SK-N-MC (cell line): ENCODE results near the gene KLK6.

Experiments used
- EZH2 ChIP-seq: fragments of 200-600 bp; sonication (generic); IDR thresholded peaks from one replicate; pipeline ENCODE4 v1.6.1; 2017; ENCODE audit warnings: antibody characterized with exemption
- FOXP2 ChIP-seq: optimal IDR thresholded peaks from 2 replicates; pipeline ENCODE3; 2011; ENCODE audit warnings: mild to moderate bottlenecking, moderate library complexity; ENCODE audit not compliant: insufficient read depth; ENCODE audit errors: extremely low read length, control extremely low read depth
- POLR2AphosphoS5 ChIP-seq: IDR thresholded peaks from 2 replicates; pipeline ENCODE4 v1.6.1; 2012; ENCODE audit warnings: mild to moderate bottlenecking, low read depth, low read length, borderline replicate concordance

DNA sequence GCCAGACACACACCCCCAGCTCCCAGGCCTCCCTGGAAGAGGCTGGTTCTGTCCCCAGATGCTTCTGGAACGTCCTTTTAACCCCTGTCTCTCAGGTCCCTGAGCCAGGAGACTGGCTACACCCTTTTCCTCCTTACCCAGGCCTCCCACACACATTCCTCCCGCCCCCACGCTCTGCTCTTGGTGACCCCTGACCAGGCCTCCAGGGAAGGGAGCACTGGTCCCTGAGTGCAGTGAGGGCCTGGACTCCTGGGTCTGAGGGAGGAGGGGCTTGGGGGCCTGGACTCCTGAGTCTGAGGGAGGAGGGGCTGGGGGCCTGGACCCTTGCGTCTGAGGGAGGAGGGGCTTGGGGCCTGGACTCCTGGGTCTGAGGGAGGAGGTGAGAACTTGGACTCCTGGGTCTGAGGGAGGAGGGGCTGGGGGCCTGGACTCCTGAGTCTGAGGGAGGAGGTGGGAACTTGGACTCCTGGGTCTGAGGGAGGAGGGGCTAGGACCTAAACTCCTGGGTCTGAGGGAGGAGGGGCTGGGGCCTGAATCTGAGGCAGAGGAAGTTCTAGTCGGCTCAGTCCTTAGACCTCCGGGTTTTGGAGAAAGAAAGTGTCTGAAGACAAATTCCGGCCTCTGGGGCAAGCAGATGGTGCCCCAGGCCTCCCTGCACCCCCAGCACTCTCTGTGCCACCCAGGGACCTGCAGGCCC, 527 bp downstream of the KLK6 start:
- TF ChIP-seq POLR2AphosphoS5 (no peak), EZH2 (no peak), FOXP2 (no peak)
